OCI-LY3 (cell line): ENCODE results near the gene SHCBP1L.

Experiments used
- EZH2phosphoT487 ChIP-seq: fragments of 200-600 bp; shearing (Covaris generic); IDR thresholded peaks from 2 replicates; pipeline ENCODE4 v1.6.1; 2018; ENCODE audit warnings: antibody characterized with exemption, mixed run types, low read depth
- TF ChIP-seq, protein P1 (sequence below): fragments of 200-600, 300-600 bp; sonication (generic); IDR thresholded peaks from 2 replicates; pipeline ENCODE4 v1.5.1; 2014; ENCODE audit warnings: antibody characterized with exemption, low read length, low read depth

DNA sequence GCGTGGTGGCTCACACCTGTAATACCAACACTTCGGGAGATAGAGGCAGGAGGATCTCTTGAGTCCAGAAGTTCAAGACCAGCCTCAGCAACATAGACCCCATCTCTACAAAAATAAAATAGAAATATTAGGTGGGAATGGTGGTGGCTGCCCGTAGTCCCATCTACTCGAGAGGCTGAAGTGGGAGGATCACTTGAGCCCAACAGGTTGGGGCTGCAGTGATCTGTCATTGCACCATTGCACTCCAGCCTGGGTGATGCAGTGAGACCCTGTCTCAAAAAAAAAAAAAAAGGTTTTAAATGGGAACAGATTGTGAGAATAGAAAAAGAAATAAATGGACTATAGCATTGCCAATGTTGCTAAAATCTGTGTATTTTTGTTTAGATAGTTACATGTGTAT, 102.6 kb downstream of the SHCBP1L start:
- TF ChIP-seq, protein P1, sequence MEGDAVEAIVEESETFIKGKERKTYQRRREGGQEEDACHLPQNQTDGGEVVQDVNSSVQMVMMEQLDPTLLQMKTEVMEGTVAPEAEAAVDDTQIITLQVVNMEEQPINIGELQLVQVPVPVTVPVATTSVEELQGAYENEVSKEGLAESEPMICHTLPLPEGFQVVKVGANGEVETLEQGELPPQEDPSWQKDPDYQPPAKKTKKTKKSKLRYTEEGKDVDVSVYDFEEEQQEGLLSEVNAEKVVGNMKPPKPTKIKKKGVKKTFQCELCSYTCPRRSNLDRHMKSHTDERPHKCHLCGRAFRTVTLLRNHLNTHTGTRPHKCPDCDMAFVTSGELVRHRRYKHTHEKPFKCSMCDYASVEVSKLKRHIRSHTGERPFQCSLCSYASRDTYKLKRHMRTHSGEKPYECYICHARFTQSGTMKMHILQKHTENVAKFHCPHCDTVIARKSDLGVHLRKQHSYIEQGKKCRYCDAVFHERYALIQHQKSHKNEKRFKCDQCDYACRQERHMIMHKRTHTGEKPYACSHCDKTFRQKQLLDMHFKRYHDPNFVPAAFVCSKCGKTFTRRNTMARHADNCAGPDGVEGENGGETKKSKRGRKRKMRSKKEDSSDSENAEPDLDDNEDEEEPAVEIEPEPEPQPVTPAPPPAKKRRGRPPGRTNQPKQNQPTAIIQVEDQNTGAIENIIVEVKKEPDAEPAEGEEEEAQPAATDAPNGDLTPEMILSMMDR = no peak
- no peak for TF ChIP-seq EZH2phosphoT487
